HG03196 (cell line): Measurements from ENCODE around the gene TEDDM1.
"Not testable (repeated sequence)": the region's sequence is repeated elsewhere in the genome, so short reads cannot be mapped to it uniquely, and the experiment has no call there.

Experiments used
- ATAC-seq: cut with Tn5 transposase; IDR thresholded peaks from one replicate; pipeline ENCODE4 v1.9.1; 2021; ENCODE audit not compliant: unreplicated experiment

Gene TEDDM1

DNA sequence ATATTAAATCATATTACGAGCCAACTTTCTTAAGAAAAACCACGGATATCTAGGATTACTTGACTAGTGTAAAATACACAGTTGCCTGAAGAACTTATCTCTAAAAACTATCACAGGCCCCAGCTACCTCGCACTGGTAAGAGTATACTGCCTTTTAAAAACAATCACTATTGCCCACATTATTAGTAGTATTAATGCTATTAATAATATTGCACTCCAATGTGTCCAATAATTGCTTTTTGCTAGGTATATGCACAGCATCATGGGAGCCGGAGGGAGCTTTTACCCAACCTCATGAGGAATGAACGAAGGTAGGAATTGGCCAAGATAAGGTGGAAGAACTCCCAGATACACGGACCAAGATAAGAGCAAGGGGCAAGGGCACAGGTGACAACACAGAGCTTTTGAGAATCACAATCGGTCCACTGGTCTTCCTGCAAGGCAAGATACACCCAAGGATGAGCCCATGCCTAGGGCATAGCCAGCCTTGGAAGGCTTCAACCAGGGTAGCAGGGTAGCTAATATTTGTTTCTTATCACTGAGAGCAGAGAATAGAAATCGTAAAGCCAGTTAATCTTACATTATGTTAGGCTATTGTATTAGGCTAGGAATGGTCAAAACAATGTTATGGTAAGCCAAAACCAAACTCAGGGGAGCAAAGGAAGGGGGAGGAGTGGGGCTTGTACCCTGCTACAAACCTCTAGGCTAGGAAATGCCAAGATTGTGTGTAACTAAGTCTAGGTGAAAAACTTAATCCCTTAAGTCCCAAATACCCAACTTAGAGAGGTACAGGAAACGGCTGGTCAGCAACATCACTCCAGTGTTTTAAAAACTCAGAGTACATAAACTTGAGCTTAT is 18.3 kb downstream of the TEDDM1 start:
- no peak for ATAC-seq

- no peak for ATAC-seq
Measured at GRCh38 chr1:182380199-182380598, 20.3 kb downstream of the TEDDM1 start.

- ATAC-seq: not testable (repeated sequence)
Measured at GRCh38 chr1:182379781-182380180, 20.7 kb downstream of the TEDDM1 start.

GRCh38 chr1:182376936-182377574 is 23.4 kb downstream of the TEDDM1 start:
- no peak for ATAC-seq

DNA sequence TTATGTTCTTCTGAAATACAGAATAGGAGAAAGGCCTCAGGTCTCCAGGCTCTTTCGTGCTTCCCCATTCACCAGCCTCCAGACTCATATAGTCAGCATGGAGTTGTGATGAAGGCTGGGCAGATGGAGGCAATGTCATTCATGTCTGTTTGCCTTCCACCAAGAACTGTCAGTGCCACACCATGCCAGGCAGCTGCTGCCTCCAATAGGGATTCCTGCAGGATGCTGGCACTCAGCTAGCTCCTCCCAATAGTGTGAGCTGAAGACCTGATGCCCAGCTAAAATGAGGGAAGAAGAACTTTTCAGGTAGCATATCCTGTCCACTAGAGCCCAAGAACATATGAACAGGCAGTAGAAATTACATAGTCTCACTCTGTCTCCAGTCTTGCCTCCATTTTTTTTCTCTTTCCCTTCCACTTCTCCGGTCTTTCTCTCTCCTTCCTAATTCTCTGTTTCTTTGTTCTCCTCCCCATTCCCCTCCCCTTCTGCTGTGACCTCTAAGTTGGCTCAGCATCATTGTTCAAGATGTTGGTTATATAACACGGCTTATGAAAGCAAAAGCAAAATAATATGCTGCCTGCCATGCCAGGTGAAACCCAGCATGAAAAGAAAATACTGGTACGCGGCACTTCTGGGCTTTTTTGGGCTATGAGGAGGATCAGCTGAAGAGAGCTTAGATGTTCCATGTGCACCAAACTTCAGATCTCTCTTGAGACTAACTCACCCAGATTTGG is 26.2 kb downstream of the TEDDM1 start:
- ATAC-seq: no peak

GRCh38 chr1:182370532-182370931 is 29.9 kb downstream of the TEDDM1 start:
- ATAC-seq: no peak

DNA sequence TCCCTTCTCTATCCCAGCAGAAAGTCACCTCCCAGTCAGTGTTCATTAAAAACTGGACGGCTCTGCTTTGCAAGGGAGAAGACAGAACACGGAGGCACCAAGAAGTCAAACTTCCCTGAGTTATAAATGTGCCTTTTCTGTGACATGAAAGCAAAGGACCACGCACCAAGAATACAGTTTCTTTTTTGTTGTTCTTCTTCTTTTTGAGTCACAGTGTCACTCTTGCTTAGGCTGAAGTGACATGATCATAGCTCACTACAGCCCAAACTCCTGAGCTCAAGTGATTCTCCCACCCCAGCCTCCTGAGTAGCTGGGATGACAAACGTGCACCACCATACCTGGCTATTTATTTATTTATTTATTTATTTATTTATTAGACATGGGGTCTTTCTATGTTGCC is 31.6 kb downstream of the TEDDM1 start:
- ATAC-seq: no peak

- ATAC-seq: no peak
Measured at GRCh38 chr1:182368358-182368757, 32.1 kb downstream of the TEDDM1 start.

- ATAC-seq: no peak
Measured at GRCh38 chr1:182367926-182368325, 32.5 kb downstream of the TEDDM1 start.

DNA sequence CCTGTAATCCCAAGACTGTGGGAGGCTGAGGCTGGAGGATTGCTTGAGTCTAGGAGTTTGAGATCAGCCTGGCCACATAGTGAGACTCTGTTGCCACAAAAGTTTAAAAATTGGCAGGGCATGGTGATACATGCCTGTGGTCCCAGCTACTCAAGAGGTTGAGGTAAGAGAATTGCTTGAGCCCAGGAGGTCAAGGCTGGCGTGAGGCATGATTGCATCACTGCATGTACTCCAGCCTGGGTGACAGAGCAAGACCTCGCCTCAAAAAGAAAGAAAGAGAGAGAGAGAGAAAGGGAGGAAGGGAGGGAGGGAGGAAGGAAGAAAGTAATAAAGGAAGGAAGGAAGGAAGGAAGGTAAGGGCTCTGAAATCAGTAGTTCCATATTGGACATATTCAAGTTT is 33.9 kb downstream of the TEDDM1 start:
- ATAC-seq: no peak

GRCh38 chr1:182359645-182360044 is 40.8 kb downstream of the TEDDM1 start:
- ATAC-seq: no peak

DNA sequence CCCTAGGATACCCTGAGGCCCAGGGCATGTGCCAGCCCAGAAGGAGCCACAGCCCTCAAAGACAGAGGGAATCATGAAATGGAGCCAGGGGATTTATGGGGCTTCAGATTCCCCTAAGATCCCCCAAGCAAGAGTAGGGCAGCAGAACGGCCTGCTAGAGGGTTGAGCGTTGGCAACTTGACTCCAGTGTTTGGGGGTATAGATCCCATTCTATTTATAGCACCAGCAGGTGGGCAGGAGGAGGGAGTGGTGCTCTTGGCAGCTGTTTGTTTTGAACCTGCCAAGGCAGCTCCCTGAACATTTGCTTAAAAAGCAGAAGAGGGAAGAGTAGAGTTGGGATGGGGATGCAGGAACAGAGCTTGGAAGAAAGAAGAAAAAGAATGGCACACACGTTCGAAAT is 42.6 kb downstream of the TEDDM1 start:
- ATAC-seq: no peak

GRCh38 chr1:182357171-182357570 is 43.3 kb downstream of the TEDDM1 start:
- ATAC-seq: no peak

- ATAC-seq: no peak
Measured at GRCh38 chr1:182355723-182356098, 44.8 kb downstream of the TEDDM1 start.

DNA sequence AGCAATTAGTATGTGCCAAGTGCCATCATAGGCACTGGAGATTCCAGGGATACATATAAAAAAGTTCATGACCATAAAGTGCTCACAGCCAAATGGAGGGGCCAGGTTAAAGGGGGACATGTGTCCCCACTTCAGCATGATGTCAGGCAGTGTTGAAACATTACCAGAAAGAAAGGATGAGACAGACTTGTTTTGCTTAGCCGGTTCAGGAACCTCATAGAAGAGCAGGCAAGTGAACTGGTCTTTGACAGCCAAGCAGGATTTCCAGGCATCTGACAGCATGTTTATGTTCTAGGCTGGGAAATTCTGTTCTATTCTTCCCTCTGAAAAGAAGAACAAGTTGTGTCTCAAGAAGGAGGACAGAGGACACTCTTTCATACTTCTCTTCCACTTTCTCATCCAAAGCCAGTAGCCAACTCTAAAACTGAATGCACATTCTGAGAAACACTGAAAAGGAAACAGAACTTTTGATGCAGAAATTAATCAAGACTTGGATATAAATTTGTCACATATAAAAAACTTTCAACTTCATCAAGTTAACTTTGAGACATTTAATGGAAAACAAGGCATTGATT is 48.6 kb downstream of the TEDDM1 start:
- no peak for ATAC-seq

DNA sequence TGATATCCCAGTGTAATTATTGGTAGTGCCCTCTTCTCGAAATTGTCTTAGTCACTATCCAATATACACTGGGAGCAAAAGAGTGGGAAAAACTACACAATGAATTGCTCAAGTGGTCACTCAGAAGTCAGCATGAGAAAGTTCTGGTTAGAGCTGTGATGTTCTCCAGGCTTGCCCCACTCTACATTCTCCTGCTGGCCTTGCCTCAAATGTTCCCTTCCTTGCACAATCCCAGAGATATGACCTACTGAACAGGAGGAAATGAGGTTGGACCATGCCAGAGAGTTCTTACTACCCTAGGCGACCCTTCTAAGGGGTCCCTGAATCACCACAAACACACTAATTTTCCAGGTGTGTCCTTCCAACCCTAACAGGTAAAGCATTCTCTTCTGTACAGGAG is 49.6 kb downstream of the TEDDM1 start:
- no peak for ATAC-seq

GRCh38 chr1:182348961-182349747 is 51.3 kb downstream of the TEDDM1 start:
- no peak for ATAC-seq
